Endometrial microvascular endothelial cells (primary cell): ENCODE measurements around the gene TBX1. TPM values are rescaled to one million over a fixed set of nuclear protein-coding genes. Genes with fewer than 3 reads are reported as not detected.
"Not testable (repeated sequence)": the region's sequence is repeated elsewhere in the genome, so short reads cannot be mapped to it uniquely, and the experiment has no call there.

Experiments used
- in situ Hi-C: cut with HindIII; loops from 2 replicates; pipeline ENCODE4 v1.10.0; 2017; ENCODE audit warnings: low sequenced_read_pairs, low pct_unique_long_range_greater_than_20kb; ENCODE audit errors: inconsistent ontology term
- total RNA-seq: library from RNA; depleted of rRNA; stranded (reverse); fragments of >200 nt; gene quantifications from one replicate; pipeline ENCODE4 v1.2.3, GENCODE V29; 2015; ENCODE audit errors: inconsistent ontology term

The TBX1 gene
- total RNA-seq, 1 donor from 2014 or later, result not detected

- in situ Hi-C loops, result no loop called here
Measured at GRCh38 chr22:19722178-19722981, 38.2 kb upstream of the TBX1 start.

- in situ Hi-C loops, result no loop called here
Measured at GRCh38 chr22:19722982-19723231, 37.7 kb upstream of the TBX1 start.

- in situ Hi-C loops, result no loop called here
Measured at GRCh38 chr22:19723232-19723982, 37.2 kb upstream of the TBX1 start, which contains the start of gene GP1BB. Gene GP1BB, plus strand, starts transcription at chr22:19723539. Its CDS starts 31 bp downstream, at chr22:19723570.

GRCh38 chr22:19723983-19724827 is 36.4 kb upstream of the TBX1 start:
- in situ Hi-C loops, result no loop called here

- in situ Hi-C loops, result no loop called here
Measured at GRCh38 chr22:19724927-19725661, 35.5 kb upstream of the TBX1 start.

GRCh38 chr22:19726064-19726788 is 34.4 kb upstream of the TBX1 start:
- in situ Hi-C loops, result not testable (repeated sequence)

GRCh38 chr22:19727310-19728150 is 33.0 kb upstream of the TBX1 start:
- in situ Hi-C loops, result no loop called here

GRCh38 chr22:19728271-19728670 is 32.3 kb upstream of the TBX1 start:
- in situ Hi-C loops, result no loop called here

- in situ Hi-C loops, result no loop called here
Measured at GRCh38 chr22:19728836-19729235, 31.7 kb upstream of the TBX1 start.

GRCh38 chr22:19729507-19729906 is 31.1 kb upstream of the TBX1 start:
- in situ Hi-C loops, result no loop called here

- in situ Hi-C loops, result no loop called here
Measured at GRCh38 chr22:19730198-19730597, 30.4 kb upstream of the TBX1 start.

GRCh38 chr22:19730655-19731360 is 29.8 kb upstream of the TBX1 start:
- in situ Hi-C loops, result no loop called here

- in situ Hi-C loops, result no loop called here
Measured at GRCh38 chr22:19731361-19732135, 29.0 kb upstream of the TBX1 start.

GRCh38 chr22:19732403-19733113 is 28.0 kb upstream of the TBX1 start:
- in situ Hi-C loops, result no loop called here

GRCh38 chr22:19733755-19734154 is 26.8 kb upstream of the TBX1 start:
- in situ Hi-C loops, result no loop called here

GRCh38 chr22:19734163-19734562 is 26.4 kb upstream of the TBX1 start:
- in situ Hi-C loops, result no loop called here
